GM12873 (cell line): ENCODE measurements around the gene GNG7.

Experiments
- CTCF ChIP-seq: IDR thresholded peaks from 2 replicates; pipeline ENCODE4 v1.5.1; 2012; ENCODE audit warnings: low read depth, mild to moderate bottlenecking, moderate library complexity, low read length, control low read depth; ENCODE audit not compliant: insufficient read depth; ENCODE audit errors: missing control alignments

GNG7 gene

GRCh38 chr19:2527686-2528085 lies 174.8 kb downstream of the GNG7 start:
- TF ChIP-seq CTCF, result no peak

GRCh38 chr19:2527171-2527570 lies 175.3 kb downstream of the GNG7 start:
- no peak for TF ChIP-seq CTCF

GRCh38 chr19:2524840-2525723 lies 177.4 kb downstream of the GNG7 start:
- TF ChIP-seq CTCF, result no peak

- no peak for TF ChIP-seq CTCF
Measured at GRCh38 chr19:2524361-2524839, 178.1 kb downstream of the GNG7 start.

- TF ChIP-seq CTCF, result no peak
Measured at GRCh38 chr19:2523630-2524311, 178.7 kb downstream of the GNG7 start.

GRCh38 chr19:2519482-2519881 lies 183.0 kb downstream of the GNG7 start:
- no peak for TF ChIP-seq CTCF

GRCh38 chr19:2517881-2518601 lies 184.5 kb downstream of the GNG7 start:
- no peak for TF ChIP-seq CTCF
